Bronchial epithelial cell (primary cell): ENCODE data around the gene SPHK1. TPM values are rescaled to one million over a fixed set of nuclear protein-coding genes. Genes with fewer than 3 reads are reported as not detected.

Source experiments
- DNase-seq: peaks from one replicate; pipeline ENCODE4 v3.0.0-alpha.2; 2010; ENCODE audit warnings: low read depth
- FAIRE-seq: peaks from 2 replicates; lab custom pipeline; 2011; peaks lifted over from hg19 to GRCh38; lab: Jason Lieb, UNC
- H3K27me3 ChIP-seq: 2 replicates; pipeline ENCODE4 v1.5.1; 2011; ENCODE audit warnings: low read length; ENCODE audit not compliant: control insufficient read depth, insufficient read depth
- H3K36me3 ChIP-seq: 2 replicates; pipeline ENCODE4 v1.5.1; 2011; ENCODE audit warnings: low read length; ENCODE audit not compliant: control insufficient read depth, insufficient read depth
- H3K4me3 ChIP-seq: 2 replicates; pipeline ENCODE4 v1.5.1; 2011; ENCODE audit warnings: mild to moderate bottlenecking, low read depth, low read length, control low read depth
- CTCF ChIP-seq: IDR thresholded peaks from 2 replicates; pipeline ENCODE4 v1.5.1; 2011; ENCODE audit warnings: mild to moderate bottlenecking, moderate library complexity, low read length, control low read depth, inconsistent platforms; ENCODE audit not compliant: insufficient read depth, severe bottlenecking
- total RNA-seq: library from RNA; depleted of rRNA; stranded (reverse); fragments of >200 nt; gene quantifications from 2 replicates; pipeline ENCODE4 v1.2.1, GENCODE V29; 2014

Gene SPHK1
- total RNA-seq, 1 donor from 2014 or later = 76.1 TPM

GRCh38 chr17:76371656-76372628, 12.5 kb upstream of the SPHK1 start:
- peak; percentile 83 for FAIRE-seq

GRCh38 chr17:76376318-76377133, 7.9 kb upstream of the SPHK1 start:
- Histone ChIP-seq H3K4me3 (no peak overlapping the region), H3K36me3 (no peaks in the 10 kb centered on the region), H3K27me3 (no peaks in the 10 kb centered on the region)
- FAIRE-seq (no peak), DNase-seq (no peak)
- no peak for TF ChIP-seq CTCF

More at GRCh38 chr17:76371656-76372628, 12.5 kb upstream of the SPHK1 start:
- peak; percentile 99 for DNase-seq
- no peak for TF ChIP-seq CTCF
- no peaks in the 10 kb centered on the region for H3K27me3 ChIP-seq
- no peaks in the 10 kb centered on the region for H3K36me3 ChIP-seq
- no peak overlapping the region for H3K4me3 ChIP-seq

- H3K4me3 ChIP-seq = no peak overlapping the region
- FAIRE-seq (no peak), DNase-seq (no peak)
- H3K36me3 ChIP-seq = no peaks in the 10 kb centered on the region
- TF ChIP-seq CTCF = no peak
- no peaks in the 10 kb centered on the region for H3K27me3 ChIP-seq
These were observed 5.7 kb upstream of the SPHK1 start for GRCh38 chr17:76378548-76379274.

GRCh38 chr17:76379275-76379641, 5.2 kb upstream of the SPHK1 start:
- DNase-seq = no peak
- no peak for FAIRE-seq

More at GRCh38 chr17:76379275-76379641, 5.2 kb upstream of the SPHK1 start:
- no peak overlapping the region for H3K4me3 ChIP-seq
- no peaks in the 10 kb centered on the region for H3K27me3 ChIP-seq
- no peak for TF ChIP-seq CTCF
- no peaks in the 10 kb centered on the region for H3K36me3 ChIP-seq
